Prostate gland (tissue), 2 donors: ENCODE data around the gene CSMD2.

Experiments used
- POLR2A ChIP-seq: fragments of 450-650 bp; IDR thresholded peaks from one replicate; pipeline ENCODE4 v1.6.1; 2016; ENCODE audit warnings: antibody characterized with exemption, mild to moderate bottlenecking
- POLR2AphosphoS5 ChIP-seq: sonication (generic); formaldehyde crosslinking; IDR thresholded peaks from one replicate; pipeline ENCODE4 v1.6.1; 2017; ENCODE audit warnings: antibody characterized with exemption
- TF ChIP-seq, protein P1 (sequence below), 4 experiments: fragments of 200-600 bp in 2 of 4; fragments of 450-650 bp in 2 of 4; sonication (generic) in 2 of 4; IDR thresholded peaks; 1 replicate in 3 of 4; 2 replicates in 1 of 4; pipeline ENCODE4 v1.5.1; 2016 to 2019; ENCODE audit warnings: antibody characterized with exemption in 4 of 4, mild to moderate bottlenecking in 2 of 4, moderate library complexity in 2 of 4

DNA sequence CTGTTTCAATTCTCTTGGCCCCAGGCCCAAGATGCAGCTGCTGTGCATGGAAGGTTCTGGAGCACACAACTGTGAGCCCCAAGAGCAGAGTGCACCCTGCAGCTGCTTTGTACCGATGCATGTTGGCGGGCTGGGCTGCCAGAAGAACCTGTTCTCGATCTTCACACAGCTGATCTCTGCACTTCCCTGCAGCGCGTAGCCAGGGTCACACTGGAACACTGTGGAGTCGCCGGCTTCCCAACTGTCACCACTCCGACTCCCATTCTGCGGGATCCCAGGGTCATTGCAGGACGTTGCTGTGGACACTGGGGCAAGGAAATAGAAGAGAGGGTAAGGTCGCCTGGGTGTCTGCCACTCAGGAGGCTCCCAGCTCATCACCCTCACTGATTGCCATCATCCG, 507.2 kb downstream of the CSMD2 start:
- TF ChIP-seq, protein P1, sequence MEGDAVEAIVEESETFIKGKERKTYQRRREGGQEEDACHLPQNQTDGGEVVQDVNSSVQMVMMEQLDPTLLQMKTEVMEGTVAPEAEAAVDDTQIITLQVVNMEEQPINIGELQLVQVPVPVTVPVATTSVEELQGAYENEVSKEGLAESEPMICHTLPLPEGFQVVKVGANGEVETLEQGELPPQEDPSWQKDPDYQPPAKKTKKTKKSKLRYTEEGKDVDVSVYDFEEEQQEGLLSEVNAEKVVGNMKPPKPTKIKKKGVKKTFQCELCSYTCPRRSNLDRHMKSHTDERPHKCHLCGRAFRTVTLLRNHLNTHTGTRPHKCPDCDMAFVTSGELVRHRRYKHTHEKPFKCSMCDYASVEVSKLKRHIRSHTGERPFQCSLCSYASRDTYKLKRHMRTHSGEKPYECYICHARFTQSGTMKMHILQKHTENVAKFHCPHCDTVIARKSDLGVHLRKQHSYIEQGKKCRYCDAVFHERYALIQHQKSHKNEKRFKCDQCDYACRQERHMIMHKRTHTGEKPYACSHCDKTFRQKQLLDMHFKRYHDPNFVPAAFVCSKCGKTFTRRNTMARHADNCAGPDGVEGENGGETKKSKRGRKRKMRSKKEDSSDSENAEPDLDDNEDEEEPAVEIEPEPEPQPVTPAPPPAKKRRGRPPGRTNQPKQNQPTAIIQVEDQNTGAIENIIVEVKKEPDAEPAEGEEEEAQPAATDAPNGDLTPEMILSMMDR (IDR thresholded peaks at IDR 0.05), result no peak
- no peak for TF ChIP-seq POLR2A
- TF ChIP-seq POLR2AphosphoS5, result no peak
